DND-41 (cell line): Measurements from ENCODE around the gene ABCC4.

Experiments
- ATAC-seq: fragments of 200-7000 bp; cut with Tn5 transposase; 3 replicates; pipeline ENCODE4 v1.9.1; 2021; ENCODE audit warnings: low read depth; ENCODE audit not compliant: insufficient read depth
- DNase-seq: peaks from one replicate; pipeline ENCODE4 v3.0.0-alpha.2; 2020
- H2AFZ ChIP-seq: 2 replicates; pipeline ENCODE4 v1.6.0; 2012; ENCODE audit warnings: low read depth, low read length
- H3K27ac ChIP-seq: 2 replicates; pipeline ENCODE4 v1.5.1; 2012; ENCODE audit warnings: low read length, inconsistent platforms
- H3K27me3 ChIP-seq: fragments of 200-600 bp; sonication (generic); 2 replicates; pipeline ENCODE4 v1.6.0; 2012; ENCODE audit warnings: low read length, mild to moderate bottlenecking, inconsistent platforms; ENCODE audit not compliant: insufficient read depth, poor library complexity
- H3K36me3 ChIP-seq: 2 replicates; pipeline ENCODE4 v1.5.1; 2012; ENCODE audit warnings: low read length, inconsistent platforms; ENCODE audit not compliant: insufficient read depth
- H3K4me1 ChIP-seq: 2 replicates; pipeline ENCODE4 v1.5.1; 2012; ENCODE audit warnings: mild to moderate bottlenecking, low read length; ENCODE audit not compliant: insufficient read depth
- H3K4me2 ChIP-seq: 2 replicates; pipeline ENCODE4 v1.6.0; 2012; ENCODE audit warnings: mild to moderate bottlenecking, moderate library complexity, low read length, inconsistent platforms; ENCODE audit not compliant: insufficient read depth
- H3K4me3 ChIP-seq, 2 experiments: fragments of 200-600 bp in 1 of 2; shearing (Covaris generic) in 1 of 2; 2 replicates each; pipeline ENCODE4 v1.5.1; 2012 to 2016; ENCODE audit warnings: inconsistent platforms in 2 of 2, low read length in 2 of 2, mild to moderate bottlenecking in 2 of 2, low read depth in 1 of 2, moderate library complexity in 1 of 2
- H3K79me2 ChIP-seq: 2 replicates; pipeline ENCODE4 v1.6.0; 2012; ENCODE audit warnings: low read length, inconsistent platforms; ENCODE audit not compliant: insufficient read depth
- H3K9ac ChIP-seq: 2 replicates; pipeline ENCODE4 v1.6.0; 2012; ENCODE audit warnings: low read depth, mild to moderate bottlenecking, inconsistent platforms, low read length, moderate library complexity
- H3K9me3 ChIP-seq: 2 replicates; pipeline ENCODE4 v1.5.1; 2012; ENCODE audit warnings: low read length, moderate library complexity, mild to moderate bottlenecking, inconsistent platforms; ENCODE audit not compliant: insufficient read depth, severe bottlenecking
- H4K20me1 ChIP-seq: 2 replicates; pipeline ENCODE4 v1.6.0; 2012; ENCODE audit warnings: low read length; ENCODE audit not compliant: insufficient read depth
- EZH2 ChIP-seq: IDR thresholded peaks from 3 replicates; pipeline ENCODE4 v1.6.1; 2012; ENCODE audit warnings: borderline replicate concordance, low read depth, mild to moderate bottlenecking, moderate library complexity, low read length, inconsistent platforms; ENCODE audit not compliant: severe bottlenecking
- TF ChIP-seq, protein P1 (sequence below): IDR thresholded peaks from 2 replicates; pipeline ENCODE4 v1.5.1; 2012; ENCODE audit warnings: borderline replicate concordance, low read length, moderate library complexity, mild to moderate bottlenecking; ENCODE audit not compliant: poor library complexity, severe bottlenecking; ENCODE audit errors: extremely low read depth

Gene ABCC4

DNA sequence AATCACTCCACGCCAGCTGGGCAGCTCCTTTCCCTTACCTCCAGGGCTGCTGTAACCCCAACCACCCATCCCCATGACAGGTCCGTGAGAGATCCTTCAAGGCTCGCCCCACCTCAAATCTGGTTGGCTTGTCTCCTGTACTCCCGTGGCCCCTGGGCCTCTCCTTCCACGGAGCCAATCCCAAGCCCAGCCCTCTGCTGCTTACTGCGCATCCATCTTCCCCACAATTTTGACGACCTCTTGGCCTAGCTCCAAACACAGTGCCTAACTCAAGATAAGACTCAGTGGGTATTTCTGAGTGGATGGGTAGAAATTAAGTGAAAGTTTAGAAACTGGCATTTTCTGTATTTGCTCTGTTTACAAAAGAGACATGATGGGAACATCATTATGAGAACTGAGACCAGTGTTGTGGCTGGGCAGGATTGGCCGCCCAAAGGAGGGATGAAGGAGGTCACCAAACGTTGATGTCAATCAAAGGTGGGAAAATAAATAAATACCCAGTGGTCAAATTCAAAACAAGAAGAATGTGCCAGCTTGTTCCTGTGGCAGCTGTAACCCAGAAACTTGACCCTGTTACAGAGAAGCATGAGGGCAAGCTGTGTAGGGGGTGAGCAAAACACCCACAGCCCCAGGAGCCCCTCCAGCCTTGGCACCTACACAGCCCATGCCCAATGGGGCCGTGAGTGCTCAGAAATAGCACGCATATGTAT lies 162.2 kb downstream of the ABCC4 start:
- no peak for ATAC-seq
- Histone ChIP-seq H4K20me1 (no peaks in the 10 kb centered on the region), H3K4me2 (no peak overlapping the region), H3K27ac (no peak overlapping the region), H3K9me3 (no peaks in the 10 kb centered on the region), H2AFZ (no peak overlapping the region), H3K4me1 (no peaks in the 10 kb centered on the region), H3K79me2 (no peaks in the 10 kb centered on the region), H3K36me3 (no peaks in the 10 kb centered on the region), H3K9ac (no peak overlapping the region), H3K4me3 (no peak overlapping the region), H3K27me3 (no peaks in the 10 kb centered on the region)
- DNase-seq, result no peak
- no peak for TF ChIP-seq EZH2
- TF ChIP-seq, protein P1, sequence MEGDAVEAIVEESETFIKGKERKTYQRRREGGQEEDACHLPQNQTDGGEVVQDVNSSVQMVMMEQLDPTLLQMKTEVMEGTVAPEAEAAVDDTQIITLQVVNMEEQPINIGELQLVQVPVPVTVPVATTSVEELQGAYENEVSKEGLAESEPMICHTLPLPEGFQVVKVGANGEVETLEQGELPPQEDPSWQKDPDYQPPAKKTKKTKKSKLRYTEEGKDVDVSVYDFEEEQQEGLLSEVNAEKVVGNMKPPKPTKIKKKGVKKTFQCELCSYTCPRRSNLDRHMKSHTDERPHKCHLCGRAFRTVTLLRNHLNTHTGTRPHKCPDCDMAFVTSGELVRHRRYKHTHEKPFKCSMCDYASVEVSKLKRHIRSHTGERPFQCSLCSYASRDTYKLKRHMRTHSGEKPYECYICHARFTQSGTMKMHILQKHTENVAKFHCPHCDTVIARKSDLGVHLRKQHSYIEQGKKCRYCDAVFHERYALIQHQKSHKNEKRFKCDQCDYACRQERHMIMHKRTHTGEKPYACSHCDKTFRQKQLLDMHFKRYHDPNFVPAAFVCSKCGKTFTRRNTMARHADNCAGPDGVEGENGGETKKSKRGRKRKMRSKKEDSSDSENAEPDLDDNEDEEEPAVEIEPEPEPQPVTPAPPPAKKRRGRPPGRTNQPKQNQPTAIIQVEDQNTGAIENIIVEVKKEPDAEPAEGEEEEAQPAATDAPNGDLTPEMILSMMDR, result no peak

DNA sequence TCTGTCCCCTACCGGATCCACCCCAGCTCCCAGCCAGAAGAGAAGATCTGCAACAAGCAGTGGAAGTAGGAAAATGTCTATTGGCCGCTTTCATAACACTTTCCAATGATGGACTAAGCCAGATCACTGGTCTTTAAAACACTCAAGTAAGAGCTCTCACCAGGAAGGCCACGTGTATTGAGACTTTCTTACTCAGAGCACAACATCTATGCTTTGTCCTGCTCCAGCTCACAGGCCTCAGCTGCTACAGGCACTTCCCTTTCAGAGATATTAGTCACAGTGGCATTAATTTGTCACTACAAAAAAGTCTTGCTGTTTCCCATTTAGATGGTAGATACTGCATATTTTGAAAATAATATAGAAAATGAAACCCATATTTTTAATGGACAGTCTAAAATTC lies 164.2 kb downstream of the ABCC4 start:
- DNase-seq, result no peak
- no peak overlapping the region for H3K9ac ChIP-seq
- TF ChIP-seq, protein P1, result no peak
- no peak for TF ChIP-seq EZH2
- H3K4me2 ChIP-seq, result no peak overlapping the region
- no peak for ATAC-seq
- H3K79me2 ChIP-seq, result no peaks in the 10 kb centered on the region
- no peak overlapping the region for H3K27ac ChIP-seq
- H3K27me3 ChIP-seq, result no peaks in the 10 kb centered on the region
- no peak overlapping the region for H2AFZ ChIP-seq
- no peak overlapping the region for H3K4me3 ChIP-seq
- H3K4me1 ChIP-seq, result no peaks in the 10 kb centered on the region
- no peaks in the 10 kb centered on the region for H3K36me3 ChIP-seq
- no peaks in the 10 kb centered on the region for H3K9me3 ChIP-seq
- H4K20me1 ChIP-seq, result no peaks in the 10 kb centered on the region

DNA sequence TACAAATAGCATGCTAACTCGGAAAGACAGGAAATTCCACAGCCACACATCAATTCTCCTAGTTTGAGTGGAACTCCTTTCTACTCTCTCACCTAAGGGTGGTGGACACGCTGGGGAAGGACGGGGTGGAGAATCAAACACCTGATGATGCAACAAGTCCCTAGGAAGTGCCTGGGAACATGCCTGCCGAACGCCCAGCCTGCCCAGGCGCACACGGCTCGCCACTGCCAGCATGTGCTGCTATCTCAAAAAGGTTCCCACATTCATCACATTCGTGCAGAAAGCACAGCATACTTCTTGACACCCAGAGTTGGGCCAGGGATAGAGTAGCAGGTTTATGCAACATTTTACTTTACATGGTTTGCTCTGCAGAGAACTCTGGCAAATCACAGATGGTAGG lies 164.6 kb downstream of the ABCC4 start:
- no peaks in the 10 kb centered on the region for H4K20me1 ChIP-seq
- H3K4me2 ChIP-seq, result no peak overlapping the region
- H3K4me3 ChIP-seq, result no peak overlapping the region
- H3K9ac ChIP-seq, result no peak overlapping the region
- TF ChIP-seq EZH2, result no peak
- TF ChIP-seq, protein P1, result no peak
- H3K36me3 ChIP-seq, result no peaks in the 10 kb centered on the region
- H3K79me2 ChIP-seq, result no peaks in the 10 kb centered on the region
- no peak overlapping the region for H3K27ac ChIP-seq
- no peaks in the 10 kb centered on the region for H3K4me1 ChIP-seq
- no peak for DNase-seq
- H3K27me3 ChIP-seq, result no peaks in the 10 kb centered on the region
- H2AFZ ChIP-seq, result no peak overlapping the region
- no peaks in the 10 kb centered on the region for H3K9me3 ChIP-seq
- no peak for ATAC-seq
